GM12801 (cell line): Measurements from ENCODE around the gene SLC25A48.

Experiments used
- CTCF ChIP-seq: IDR thresholded peaks from one replicate; pipeline ENCODE4 v1.5.1; 2011; ENCODE audit warnings: control low read depth; ENCODE audit not compliant: insufficient read length; ENCODE audit errors: extremely low read depth

The SLC25A48 gene

GRCh38 chr5:135851186-135851914 lies 16.9 kb downstream of the SLC25A48 start:
- no peak for TF ChIP-seq CTCF

- TF ChIP-seq CTCF, result no peak
Measured at GRCh38 chr5:135851915-135852845, 17.7 kb downstream of the SLC25A48 start.

GRCh38 chr5:135857630-135858311 lies 23.3 kb downstream of the SLC25A48 start:
- TF ChIP-seq CTCF, result no peak

DNA sequence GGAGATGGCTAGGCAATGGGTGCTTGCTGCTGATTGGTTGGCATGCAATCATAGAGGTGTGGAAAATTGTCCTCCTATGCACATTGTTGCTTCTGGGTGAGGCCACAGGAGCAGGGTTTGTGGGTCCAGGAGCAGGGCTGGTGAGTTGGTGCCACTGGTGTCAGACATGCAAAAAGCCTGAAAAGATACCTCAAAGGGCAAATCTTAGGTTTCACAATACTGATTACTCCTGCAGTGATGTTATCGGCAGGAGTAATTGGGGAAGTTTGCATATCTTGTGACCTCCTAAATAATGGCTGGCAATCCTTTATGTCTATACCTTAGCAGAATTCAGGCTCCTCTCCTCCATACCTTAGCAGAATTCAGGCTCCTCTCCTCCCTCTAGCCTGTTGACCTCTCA lies 25.2 kb downstream of the SLC25A48 start:
- no peak for TF ChIP-seq CTCF

- TF ChIP-seq CTCF, result no peak
Measured at GRCh38 chr5:135861641-135862040, 27.2 kb downstream of the SLC25A48 start.

GRCh38 chr5:135862086-135862485 lies 27.6 kb downstream of the SLC25A48 start:
- TF ChIP-seq CTCF, result no peak

DNA sequence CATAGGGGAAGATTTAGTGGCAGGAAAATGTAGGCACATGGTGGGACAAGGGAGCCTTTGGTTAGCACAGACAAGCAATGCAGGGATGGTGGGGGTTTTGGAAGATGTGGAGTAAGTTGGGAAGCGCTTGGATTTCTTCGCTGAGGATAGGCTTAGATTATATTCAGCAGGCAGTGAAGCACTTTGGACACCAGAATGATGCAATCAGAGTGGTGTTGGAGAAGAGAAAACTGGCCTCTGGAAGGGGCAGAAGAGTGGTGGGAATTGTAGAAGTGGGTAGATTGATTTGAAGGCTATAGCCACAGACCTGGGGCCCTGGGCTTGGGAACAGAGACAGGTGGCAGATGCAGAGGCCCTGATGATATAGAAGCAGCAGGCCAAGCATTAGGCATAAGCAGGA lies 28.3 kb downstream of the SLC25A48 start:
- no peak for TF ChIP-seq CTCF
